Measurements from ENCODE around the gene SERPINA4.

The SERPINA4 gene

GRCh38 chr14:94615823-94616570 is 54.8 kb downstream of the SERPINA4 start:
- no peak for DNase-seq (ENCODE audit: low spot score)

DNA sequence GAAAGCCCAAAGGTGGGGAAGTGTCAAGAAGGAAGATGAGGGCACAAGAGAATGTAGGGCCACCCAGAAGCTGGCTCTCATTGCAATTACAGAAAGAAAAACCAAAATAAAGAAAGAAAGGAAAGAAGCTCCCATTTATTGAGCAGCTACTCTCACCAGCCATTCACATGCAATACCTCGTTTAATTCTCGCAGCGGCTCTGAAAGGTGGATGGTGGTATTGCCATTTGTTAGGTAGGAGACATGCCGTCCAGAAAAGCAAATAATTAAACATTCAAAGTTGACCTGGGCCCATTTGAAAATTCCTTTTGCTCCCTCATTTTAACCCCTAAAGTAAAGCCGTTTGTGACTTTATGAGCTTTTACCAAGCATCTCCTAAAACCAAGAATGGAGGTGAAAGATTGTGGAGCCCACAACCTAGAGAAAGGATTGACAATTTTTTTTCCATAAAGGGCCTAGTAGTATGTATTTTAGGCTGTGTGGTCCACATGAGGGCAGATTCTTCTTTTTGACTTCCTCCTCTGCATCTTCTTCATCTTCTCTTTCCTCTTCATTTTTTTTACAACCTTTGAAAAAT is 56.2 kb downstream of the SERPINA4 start:
- no peak for DNase-seq (ENCODE audit: low spot score)

GRCh38 chr14:94617988-94618822 is 57.0 kb downstream of the SERPINA4 start:
- DNase-seq (ENCODE audit: low spot score): no peak

- no peak for DNase-seq (ENCODE audit: low spot score)
These were observed 58.1 kb downstream of the SERPINA4 start for GRCh38 chr14:94619297-94619696.

Data from RKO (cell line).